ENCODE results near the gene PRRC2A. TPM values are rescaled to one million over a fixed set of nuclear protein-coding genes. Genes with fewer than 3 reads are reported as not detected.

PRRC2A gene
- total RNA-seq, 1 donor from 2014 or later = 81.2 TPM

DNA sequence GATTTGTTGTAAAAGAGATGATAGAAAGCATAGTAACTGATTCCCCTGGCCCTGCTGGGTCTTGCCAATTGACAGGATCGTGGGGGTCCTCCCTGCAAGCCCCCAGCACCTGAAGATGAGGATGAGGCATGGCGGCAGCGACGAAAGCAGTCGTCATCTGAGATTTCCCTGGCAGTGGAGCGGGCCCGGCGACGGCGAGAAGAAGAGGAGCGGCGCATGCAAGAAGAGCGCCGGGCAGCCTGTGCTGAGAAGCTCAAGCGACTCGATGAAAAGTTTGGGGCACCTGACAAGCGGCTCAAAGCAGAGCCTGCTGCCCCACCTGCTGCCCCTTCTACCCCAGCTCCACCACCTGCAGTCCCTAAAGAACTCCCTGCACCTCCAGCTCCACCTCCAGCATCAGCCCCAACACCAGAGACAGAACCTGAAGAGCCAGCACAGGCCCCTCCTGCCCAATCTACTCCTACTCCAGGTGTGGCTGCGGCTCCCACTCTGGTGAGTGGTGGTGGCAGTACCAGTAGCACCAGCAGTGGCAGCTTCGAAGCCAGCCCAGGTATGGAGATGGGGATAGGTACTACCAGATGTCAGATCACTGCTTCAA is 7.3 kb downstream of the PRRC2A start:
- TF ChIP-seq, protein P1, sequence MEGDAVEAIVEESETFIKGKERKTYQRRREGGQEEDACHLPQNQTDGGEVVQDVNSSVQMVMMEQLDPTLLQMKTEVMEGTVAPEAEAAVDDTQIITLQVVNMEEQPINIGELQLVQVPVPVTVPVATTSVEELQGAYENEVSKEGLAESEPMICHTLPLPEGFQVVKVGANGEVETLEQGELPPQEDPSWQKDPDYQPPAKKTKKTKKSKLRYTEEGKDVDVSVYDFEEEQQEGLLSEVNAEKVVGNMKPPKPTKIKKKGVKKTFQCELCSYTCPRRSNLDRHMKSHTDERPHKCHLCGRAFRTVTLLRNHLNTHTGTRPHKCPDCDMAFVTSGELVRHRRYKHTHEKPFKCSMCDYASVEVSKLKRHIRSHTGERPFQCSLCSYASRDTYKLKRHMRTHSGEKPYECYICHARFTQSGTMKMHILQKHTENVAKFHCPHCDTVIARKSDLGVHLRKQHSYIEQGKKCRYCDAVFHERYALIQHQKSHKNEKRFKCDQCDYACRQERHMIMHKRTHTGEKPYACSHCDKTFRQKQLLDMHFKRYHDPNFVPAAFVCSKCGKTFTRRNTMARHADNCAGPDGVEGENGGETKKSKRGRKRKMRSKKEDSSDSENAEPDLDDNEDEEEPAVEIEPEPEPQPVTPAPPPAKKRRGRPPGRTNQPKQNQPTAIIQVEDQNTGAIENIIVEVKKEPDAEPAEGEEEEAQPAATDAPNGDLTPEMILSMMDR (conservative IDR thresholded peaks at IDR 0.05; ENCODE audit: low read depth, low read length) = no peak
- DNase-seq (ENCODE audit: low read depth) = no peak
- H3K4me3 ChIP-seq (ENCODE audit: low read depth, low read length) = no peak overlapping the region

DNA sequence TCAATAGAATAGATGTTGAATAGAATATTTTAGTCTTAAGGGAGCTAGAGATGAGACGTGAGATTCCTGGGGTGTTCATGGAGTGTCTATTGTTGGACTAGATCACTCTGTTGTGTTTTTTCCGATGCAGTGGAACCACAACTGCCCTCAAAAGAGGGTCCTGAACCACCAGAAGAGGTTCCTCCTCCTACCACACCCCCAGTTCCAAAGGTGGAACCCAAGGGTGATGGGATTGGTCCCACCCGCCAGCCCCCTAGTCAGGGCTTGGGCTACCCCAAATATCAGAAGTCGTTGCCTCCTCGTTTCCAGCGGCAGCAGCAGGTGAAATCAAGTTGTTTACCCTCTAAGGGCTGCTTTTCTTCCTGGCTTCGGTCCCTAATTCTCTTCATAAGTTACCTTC is 8.5 kb downstream of the PRRC2A start:
- H3K4me3 ChIP-seq (ENCODE audit: low read depth, low read length) = no peak overlapping the region
- no peak for DNase-seq (ENCODE audit: low read depth)
- TF ChIP-seq, protein P1 (conservative IDR thresholded peaks at IDR 0.05; ENCODE audit: low read depth, low read length) = no peak

DNA sequence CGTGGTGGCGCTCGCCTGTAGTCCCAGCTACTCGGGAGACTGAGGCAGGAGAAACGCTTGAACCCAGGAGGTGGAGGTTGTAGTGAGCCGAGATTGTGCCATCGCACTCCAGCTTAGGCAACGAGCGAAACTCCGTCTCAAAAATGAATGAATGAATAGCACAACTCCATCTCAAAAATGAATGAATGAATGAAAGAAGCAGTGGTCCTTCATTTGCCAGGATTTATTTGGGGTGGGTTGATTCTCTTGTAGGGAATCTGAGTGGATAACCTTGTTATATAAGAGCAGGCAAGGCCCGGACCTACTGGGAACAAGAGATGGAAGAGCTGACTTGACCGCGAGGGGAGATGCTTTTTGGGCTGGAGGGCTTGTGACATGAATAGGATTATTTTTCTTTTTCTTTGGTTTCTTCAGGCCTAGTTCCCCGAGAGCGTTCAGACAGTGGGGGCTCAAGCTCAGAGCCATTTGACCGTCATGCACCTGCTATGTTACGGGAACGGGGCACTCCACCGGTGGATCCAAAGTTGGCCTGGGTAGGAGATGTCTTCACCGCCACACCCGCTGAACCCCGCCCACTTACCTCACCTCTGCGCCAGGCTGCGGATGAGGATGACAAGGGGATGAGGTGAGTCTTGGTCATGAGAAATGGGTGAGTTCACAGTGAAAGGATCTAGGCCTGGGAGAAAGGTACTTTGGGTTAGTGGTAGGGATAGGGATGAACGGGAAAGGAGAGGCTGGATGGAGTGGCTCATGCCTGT is 9.8 kb downstream of the PRRC2A start:
- TF ChIP-seq, protein P1 (conservative IDR thresholded peaks at IDR 0.05; ENCODE audit: low read depth, low read length) = no peak
- DNase-seq (ENCODE audit: low read depth) = no peak
- H3K4me3 ChIP-seq (ENCODE audit: low read depth, low read length) = no peak overlapping the region

DNA sequence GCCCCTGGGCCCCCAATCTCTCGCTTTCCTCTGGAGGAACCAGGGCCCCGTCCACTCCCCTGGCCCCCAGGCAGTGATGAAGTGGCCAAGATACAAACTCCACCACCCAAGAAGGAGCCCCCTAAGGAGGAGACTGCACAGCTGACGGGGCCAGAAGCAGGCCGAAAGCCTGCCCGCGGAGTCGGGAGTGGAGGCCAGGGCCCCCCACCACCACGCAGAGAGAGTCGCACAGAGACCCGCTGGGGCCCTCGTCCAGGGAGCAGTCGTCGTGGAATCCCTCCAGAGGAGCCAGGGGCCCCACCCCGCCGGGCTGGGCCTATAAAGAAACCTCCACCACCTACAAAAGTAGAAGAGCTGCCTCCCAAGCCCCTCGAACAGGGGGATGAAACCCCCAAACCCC is 10.7 kb downstream of the PRRC2A start:
- no peak overlapping the region for H3K4me3 ChIP-seq (ENCODE audit: low read depth, low read length)
- no peak for DNase-seq (ENCODE audit: low read depth)
- TF ChIP-seq, protein P1 (conservative IDR thresholded peaks at IDR 0.05; ENCODE audit: low read depth, low read length) = no peak

DNA sequence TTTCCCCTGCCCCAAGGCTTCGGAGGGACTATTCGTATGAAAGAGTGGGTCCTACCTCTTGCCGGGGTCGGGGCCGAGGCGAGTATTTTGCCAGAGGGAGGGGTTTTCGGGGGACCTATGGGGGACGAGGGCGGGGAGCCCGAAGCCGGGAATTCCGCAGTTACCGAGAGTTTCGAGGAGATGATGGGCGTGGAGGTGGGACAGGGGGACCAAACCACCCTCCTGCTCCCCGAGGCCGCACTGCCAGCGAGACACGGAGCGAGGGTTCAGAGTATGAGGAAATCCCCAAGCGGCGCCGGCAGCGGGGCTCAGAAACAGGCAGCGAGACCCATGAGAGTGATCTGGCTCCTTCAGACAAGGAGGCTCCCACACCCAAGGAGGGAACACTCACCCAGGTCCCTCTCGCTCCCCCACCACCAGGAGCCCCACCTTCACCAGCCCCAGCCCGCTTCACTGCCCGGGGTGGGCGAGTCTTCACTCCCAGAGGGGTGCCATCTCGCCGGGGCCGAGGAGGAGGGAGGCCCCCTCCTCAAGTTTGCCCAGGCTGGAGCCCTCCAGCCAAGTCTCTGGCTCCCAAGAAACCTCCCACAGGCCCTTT is 11.3 kb downstream of the PRRC2A start:
- no peak for DNase-seq (ENCODE audit: low read depth)
- H3K4me3 ChIP-seq (ENCODE audit: low read depth, low read length) = no peak overlapping the region
- TF ChIP-seq, protein P1 (conservative IDR thresholded peaks at IDR 0.05; ENCODE audit: low read depth, low read length) = no peak

DNA sequence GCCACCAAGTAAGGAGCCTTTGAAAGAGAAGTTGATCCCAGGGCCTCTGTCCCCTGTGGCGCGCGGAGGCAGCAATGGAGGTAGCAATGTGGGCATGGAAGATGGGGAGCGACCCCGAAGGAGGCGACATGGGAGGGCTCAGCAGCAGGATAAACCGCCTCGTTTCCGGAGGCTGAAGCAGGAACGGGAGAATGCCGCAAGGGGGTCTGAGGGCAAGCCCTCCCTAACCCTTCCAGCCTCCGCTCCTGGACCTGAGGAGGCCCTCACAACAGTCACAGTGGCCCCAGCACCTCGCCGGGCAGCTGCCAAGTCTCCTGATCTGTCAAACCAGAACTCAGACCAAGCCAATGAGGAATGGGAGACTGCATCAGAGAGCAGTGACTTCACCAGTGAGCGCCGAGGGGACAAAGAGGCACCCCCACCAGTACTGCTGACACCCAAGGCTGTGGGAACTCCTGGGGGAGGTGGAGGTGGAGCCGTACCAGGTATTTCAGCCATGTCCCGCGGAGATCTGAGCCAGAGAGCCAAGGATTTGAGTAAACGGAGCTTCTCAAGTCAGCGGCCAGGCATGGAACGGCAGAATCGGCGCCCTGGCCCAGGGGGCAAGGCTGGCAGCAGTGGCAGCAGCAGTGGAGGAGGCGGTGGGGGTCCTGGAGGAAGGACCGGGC is 11.9 kb downstream of the PRRC2A start:
- no peak for DNase-seq (ENCODE audit: low read depth)
- TF ChIP-seq, protein P1 (conservative IDR thresholded peaks at IDR 0.05; ENCODE audit: low read depth, low read length) = no peak
- H3K4me3 ChIP-seq (ENCODE audit: low read depth, low read length) = no peak overlapping the region
